Right cardiac atrium (tissue), 5 donors: ENCODE results near the gene MYOZ1. TPM values are rescaled to one million over a fixed set of nuclear protein-coding genes. Genes with fewer than 3 reads are reported as not detected.

Experiments used
- ATAC-seq, 2 donors: fragments of 200-7000 bp; cut with Tn5 transposase; one replicate each; pipeline versions ENCODE4 v1.8.0 to v1.9.1; 2020; ENCODE audit warnings: moderate library complexity in 2 of 2, mild to moderate bottlenecking in 1 of 2
- DNase-seq, 3 donors: peaks; one replicate each; pipeline ENCODE4 v3.0.0-alpha.2; 2020
- H3K27ac ChIP-seq: one replicate; pipeline ENCODE4 v1.5.1; 2013; ENCODE audit warnings: mild to moderate bottlenecking, low read length, control low read depth, moderate library complexity
- H3K27me3 ChIP-seq: one replicate; pipeline ENCODE4 v1.6.1; 2013; ENCODE audit not compliant: control insufficient read depth, insufficient read depth
- H3K4me1 ChIP-seq: one replicate; pipeline ENCODE4 v1.6.1; 2013; ENCODE audit warnings: low read length; ENCODE audit not compliant: control insufficient read depth, insufficient read depth
- H3K4me3 ChIP-seq: one replicate; pipeline ENCODE4 v1.5.1; 2013; ENCODE audit warnings: low read length, control low read depth
- H3K9me3 ChIP-seq: one replicate; pipeline ENCODE4 v1.6.1; 2013; ENCODE audit warnings: low read length; ENCODE audit not compliant: control insufficient read depth
- WGBS: extraction: QIAGEN DNeasy Blood & Tissue Kit; methylation state at CpG from one replicate; pipeline ENCODE4 v1.1.7; 2013; 5-methylcytosine and 5-hydroxymethylcytosine counted together
- intact Hi-C, 4 donors: fragments of 100-400 bp; cut with DNase I; formaldehyde crosslinking; loops; one replicate each; pipeline versions ENCODE4 v1.11.0 to v1.14.0; 2022 to 2023
- polyA plus RNA-seq: library from polyadenylated mRNA; stranded (reverse); fragments of 200-250 nt; gene quantifications from one replicate; pipeline ENCODE4 v1.2.3, GENCODE V29; 2013
- total RNA-seq, 4 donors: library from RNA; stranded (reverse); fragmentation: NEBNext Ultra II Directional; extraction: Animal tissue kit (Norgen Biotek cat#: 25700); gene quantifications; one replicate each; pipeline ENCODE4 v1.2.1, GENCODE V29; 2021
- donor health status: healthy with polysubstance abuse.
- donor health status: DM: no; HTN: yes; CAD: no.
- donor health status: DM: no; HTN: no; CAD: no.
- donor health status: DM: no; HTN: yes; CAD: no; lungs with severe emphysema.
- donor health status: DM: yes; HTN: yes; CAD: no.

The MYOZ1 gene
- total and polyA plus RNA-seq, 5 donors: 19.5 to 101 (median 72.6) TPM

GRCh38 chr10:73647211-73647874 is 6.1 kb upstream of the MYOZ1 start:
- Histone ChIP-seq H3K4me1 (peaks cover 4% of the 10 kb centered on the region), H3K27ac (peak overlapping the region; percentile 91), H3K27me3 (no peaks in the 10 kb centered on the region), H3K4me3 (peak overlapping the region; percentile 76), H3K9me3 (no peaks in the 10 kb centered on the region)
- DNase-seq: peak; percentile 67 to 87 (median 86)
- peak; percentile 12 to 32 for ATAC-seq
- intact Hi-C loops: no loop called here
- WGBS: 9% methylated on average over 32 of the region's 32 CpGs

GRCh38 chr10:73646598-73647041 is 5.3 kb upstream of the MYOZ1 start:
- intact Hi-C loops: no loop called here
- Histone ChIP-seq H3K4me1 (peaks cover 4% of the 10 kb centered on the region), H3K27me3 (no peaks in the 10 kb centered on the region), H3K27ac (peak overlapping the region; percentile 91), H3K4me3 (no peak overlapping the region), H3K9me3 (no peaks in the 10 kb centered on the region)
- ATAC-seq (peak in 1 of 2 donors; percentile 10), DNase-seq (peak in 1 of 3 donors; percentile 56)
- WGBS: 79% methylated on average over 9 of the region's 9 CpGs

- peaks cover 7% of the 10 kb centered on the region for H3K4me1 ChIP-seq
- intact Hi-C loops: loop anchor here (2.0 kb wide), 2 partner anchors 114 to 116 kb away; no protein-coding TSS in a partner anchor
- H3K4me3 ChIP-seq: no peak overlapping the region
- no peaks in the 10 kb centered on the region for H3K27me3 ChIP-seq
- no peaks in the 10 kb centered on the region for H3K9me3 ChIP-seq
- no peak for DNase-seq
- 51% methylated on average over 3 of the region's 3 CpGs for WGBS
- H3K27ac ChIP-seq: peak overlapping the region; percentile 15
- ATAC-seq: no peak
Measured at GRCh38 chr10:73645251-73645650, 4.0 kb upstream of the MYOZ1 start.

GRCh38 chr10:73644767-73645166 is 3.5 kb upstream of the MYOZ1 start:
- peaks cover 7% of the 10 kb centered on the region for H3K4me1 ChIP-seq
- no peak for DNase-seq
- peak overlapping the region; percentile 15 for H3K27ac ChIP-seq
- H3K9me3 ChIP-seq: no peaks in the 10 kb centered on the region
- no peaks in the 10 kb centered on the region for H3K27me3 ChIP-seq
- intact Hi-C loops: loop anchor here (2.0 kb wide), 2 partner anchors 114 to 116 kb away; no protein-coding TSS in a partner anchor
- WGBS: 56% methylated on average over 1 of the region's 1 CpG
- no peak for ATAC-seq
- H3K4me3 ChIP-seq: no peak overlapping the region

- H3K27me3 ChIP-seq: no peaks in the 10 kb centered on the region
- intact Hi-C loops: loop anchor here (2.0 kb wide), 2 partner anchors 113 to 115 kb away; no protein-coding TSS in a partner anchor
- DNase-seq (peak in 2 of 3 donors; percentile 37 to 76), ATAC-seq (peak; percentile 10 to 42)
- H3K4me1 ChIP-seq: peaks cover 7% of the 10 kb centered on the region
- WGBS: 15% methylated on average over 5 of the region's 5 CpGs
- peak overlapping the region; percentile 70 for H3K27ac ChIP-seq
- no peak overlapping the region for H3K4me3 ChIP-seq
- H3K9me3 ChIP-seq: no peaks in the 10 kb centered on the region
Measured at GRCh38 chr10:73644015-73644743, 2.9 kb upstream of the MYOZ1 start.

GRCh38 chr10:73643362-73643761 is 2.1 kb upstream of the MYOZ1 start:
- 71% methylated on average over 2 of the region's 2 CpGs for WGBS
- Histone ChIP-seq H3K27ac (no peak overlapping the region), H3K4me1 (peaks cover 7% of the 10 kb centered on the region), H3K27me3 (no peaks in the 10 kb centered on the region), H3K9me3 (no peaks in the 10 kb centered on the region), H3K4me3 (no peak overlapping the region)
- intact Hi-C loops: no loop called here
- ATAC-seq: no peak
- DNase-seq: no peak

GRCh38 chr10:73639286-73639685 is 2.0 kb downstream of the MYOZ1 start:
- WGBS: 88% methylated on average over 3 of the region's 3 CpGs
- Histone ChIP-seq H3K27ac (no peak overlapping the region), H3K4me3 (no peak overlapping the region), H3K4me1 (peaks cover 3% of the 10 kb centered on the region), H3K9me3 (no peaks in the 10 kb centered on the region), H3K27me3 (no peaks in the 10 kb centered on the region)
- ATAC-seq (no peak), DNase-seq (no peak)
- intact Hi-C loops: no loop called here

GRCh38 chr10:73635781-73636180 is 5.5 kb downstream of the MYOZ1 start:
- Histone ChIP-seq H3K27ac (no peak overlapping the region), H3K9me3 (no peaks in the 10 kb centered on the region), H3K27me3 (no peaks in the 10 kb centered on the region), H3K4me3 (no peak overlapping the region), H3K4me1 (no peaks in the 10 kb centered on the region)
- ATAC-seq (no peak), DNase-seq (no peak)
- 37% methylated on average over 1 of the region's 1 CpG for whole genome bisulfite sequencing
- intact Hi-C loops: no loop called here

- Histone ChIP-seq H3K4me3 (no peak overlapping the region), H3K27me3 (no peaks in the 10 kb centered on the region), H3K27ac (no peak overlapping the region), H3K4me1 (no peaks in the 10 kb centered on the region), H3K9me3 (no peaks in the 10 kb centered on the region)
- DNase-seq (no peak), ATAC-seq (no peak)
- WGBS: 66% methylated on average over 5 of the region's 5 CpGs
- intact Hi-C loops: no loop called here
Measured at GRCh38 chr10:73634421-73634820, 6.9 kb downstream of the MYOZ1 start.

GRCh38 chr10:73629165-73629564 is 12.1 kb downstream of the MYOZ1 start:
- ATAC-seq (no peak), DNase-seq (no peak)
- Histone ChIP-seq H3K4me1 (no peaks in the 10 kb centered on the region), H3K27me3 (no peaks in the 10 kb centered on the region), H3K4me3 (no peak overlapping the region), H3K27ac (no peak overlapping the region), H3K9me3 (no peaks in the 10 kb centered on the region)
- intact Hi-C loops: no loop called here
- WGBS: 88% methylated on average over 5 of the region's 5 CpGs

- Histone ChIP-seq H3K27me3 (no peaks in the 10 kb centered on the region), H3K4me1 (no peaks in the 10 kb centered on the region), H3K27ac (no peak overlapping the region), H3K4me3 (no peak overlapping the region), H3K9me3 (no peaks in the 10 kb centered on the region)
- intact Hi-C loops: no loop called here
- DNase-seq (no peak), ATAC-seq (no peak)
- WGBS: 78% methylated on average over 7 of the region's 7 CpGs
Measured at GRCh38 chr10:73628405-73628804, 12.9 kb downstream of the MYOZ1 start.
